ENCODE data around the gene NCKAP5.

DNA sequence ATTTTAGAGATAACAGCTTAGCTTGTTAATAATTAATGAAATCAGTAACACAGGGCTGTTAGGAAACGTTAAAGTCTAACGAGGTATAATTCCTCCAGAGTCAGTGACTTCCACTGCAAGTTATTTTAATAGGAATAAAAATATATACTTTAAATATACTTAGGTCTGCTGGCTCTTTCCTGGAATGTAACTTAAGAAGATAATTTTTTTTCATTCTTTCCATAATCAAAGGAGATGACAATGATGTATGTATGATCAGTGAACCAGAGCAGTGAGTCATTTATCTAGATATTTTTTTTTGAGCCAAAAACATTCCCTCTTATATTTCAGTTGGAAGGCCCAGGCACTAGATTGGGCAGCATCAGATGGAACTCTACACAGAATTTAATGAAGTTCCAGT, 794.1 kb downstream of the NCKAP5 start:
- TF ChIP-seq, protein P1, sequence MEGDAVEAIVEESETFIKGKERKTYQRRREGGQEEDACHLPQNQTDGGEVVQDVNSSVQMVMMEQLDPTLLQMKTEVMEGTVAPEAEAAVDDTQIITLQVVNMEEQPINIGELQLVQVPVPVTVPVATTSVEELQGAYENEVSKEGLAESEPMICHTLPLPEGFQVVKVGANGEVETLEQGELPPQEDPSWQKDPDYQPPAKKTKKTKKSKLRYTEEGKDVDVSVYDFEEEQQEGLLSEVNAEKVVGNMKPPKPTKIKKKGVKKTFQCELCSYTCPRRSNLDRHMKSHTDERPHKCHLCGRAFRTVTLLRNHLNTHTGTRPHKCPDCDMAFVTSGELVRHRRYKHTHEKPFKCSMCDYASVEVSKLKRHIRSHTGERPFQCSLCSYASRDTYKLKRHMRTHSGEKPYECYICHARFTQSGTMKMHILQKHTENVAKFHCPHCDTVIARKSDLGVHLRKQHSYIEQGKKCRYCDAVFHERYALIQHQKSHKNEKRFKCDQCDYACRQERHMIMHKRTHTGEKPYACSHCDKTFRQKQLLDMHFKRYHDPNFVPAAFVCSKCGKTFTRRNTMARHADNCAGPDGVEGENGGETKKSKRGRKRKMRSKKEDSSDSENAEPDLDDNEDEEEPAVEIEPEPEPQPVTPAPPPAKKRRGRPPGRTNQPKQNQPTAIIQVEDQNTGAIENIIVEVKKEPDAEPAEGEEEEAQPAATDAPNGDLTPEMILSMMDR (conservative IDR thresholded peaks at IDR 0.05), result no peak
- no peak for TF ChIP-seq EZH2 (IDR thresholded peaks at IDR 0.05; ENCODE audit: low read depth)
